Effector memory CD4-positive, alpha-beta T cell (primary cell): ENCODE results near the gene ELANE.

Experiments used
- DNase-seq, 3 donors: peaks; one replicate each; pipeline ENCODE4 v3.0.0-alpha.2; 2020
- H3K27ac ChIP-seq: 2 replicates; pipeline ENCODE4 v1.7.0; 2013; ENCODE audit warnings: mild to moderate bottlenecking, low read length, moderate library complexity; ENCODE audit not compliant: insufficient read depth, poor library complexity, severe bottlenecking
- H3K27me3 ChIP-seq: replicated peaks from 2 replicates; pipeline ENCODE4 v1.7.0; 2013; ENCODE audit warnings: mild to moderate bottlenecking, low read length; ENCODE audit not compliant: insufficient read depth, control insufficient read depth, poor library complexity, severe bottlenecking
- H3K36me3 ChIP-seq: 2 replicates; pipeline ENCODE4 v1.7.0; 2013; ENCODE audit warnings: mild to moderate bottlenecking, low read length, moderate library complexity; ENCODE audit not compliant: control insufficient read depth, insufficient read depth
- H3K4me1 ChIP-seq: 2 replicates; pipeline ENCODE4 v1.7.0; 2013; ENCODE audit warnings: low read length, mild to moderate bottlenecking; ENCODE audit not compliant: control insufficient read depth, insufficient read depth, poor library complexity, severe bottlenecking
- H3K4me3 ChIP-seq: 2 replicates; pipeline ENCODE4 v1.7.0; 2013; ENCODE audit warnings: low read length, low read depth, mild to moderate bottlenecking; ENCODE audit not compliant: insufficient read depth, poor library complexity, severe bottlenecking
- H3K9me3 ChIP-seq: 2 replicates; pipeline ENCODE4 v1.7.0; 2013; ENCODE audit warnings: mild to moderate bottlenecking, low read length, moderate library complexity; ENCODE audit not compliant: control insufficient read depth

The ELANE gene

GRCh38 chr19:807627-808422 is 44.3 kb upstream of the ELANE start:
- H3K4me1 ChIP-seq: peaks cover 9% of the 10 kb centered on the region
- H3K27me3 ChIP-seq: no peaks in the 10 kb centered on the region
- H3K27ac ChIP-seq: no peak overlapping the region
- DNase-seq: no peak
- H3K9me3 ChIP-seq: no peaks in the 10 kb centered on the region
- H3K4me3 ChIP-seq: no peak overlapping the region
- peaks cover 89% of the 10 kb centered on the region for H3K36me3 ChIP-seq

- Histone ChIP-seq H3K4me3 (no peak overlapping the region), H3K27ac (no peak overlapping the region), H3K9me3 (no peaks in the 10 kb centered on the region), H3K27me3 (no peaks in the 10 kb centered on the region), H3K36me3 (peaks cover 86% of the 10 kb centered on the region), H3K4me1 (peaks cover 4% of the 10 kb centered on the region)
- no peak for DNase-seq
Observed at GRCh38 chr19:808423-808775, 43.7 kb upstream of the ELANE start.

GRCh38 chr19:810077-810855 is 41.8 kb upstream of the ELANE start:
- no peaks in the 10 kb centered on the region for H3K27me3 ChIP-seq
- H3K36me3 ChIP-seq: peaks cover 68% of the 10 kb centered on the region
- H3K4me3 ChIP-seq: no peak overlapping the region
- H3K27ac ChIP-seq: no peak overlapping the region
- H3K9me3 ChIP-seq: no peaks in the 10 kb centered on the region
- no peak for DNase-seq
- H3K4me1 ChIP-seq: no peaks in the 10 kb centered on the region

GRCh38 chr19:810883-811489 is 41.1 kb upstream of the ELANE start:
- peaks cover 62% of the 10 kb centered on the region for H3K36me3 ChIP-seq
- H3K4me3 ChIP-seq: no peak overlapping the region
- H3K9me3 ChIP-seq: no peaks in the 10 kb centered on the region
- no peaks in the 10 kb centered on the region for H3K4me1 ChIP-seq
- no peak overlapping the region for H3K27ac ChIP-seq
- no peaks in the 10 kb centered on the region for H3K27me3 ChIP-seq
- no peak for DNase-seq

GRCh38 chr19:811506-812048 is 40.5 kb upstream of the ELANE start:
- no peaks in the 10 kb centered on the region for H3K27me3 ChIP-seq
- no peaks in the 10 kb centered on the region for H3K9me3 ChIP-seq
- H3K36me3 ChIP-seq: peaks cover 56% of the 10 kb centered on the region
- no peak overlapping the region for H3K27ac ChIP-seq
- DNase-seq: no peak
- no peaks in the 10 kb centered on the region for H3K4me1 ChIP-seq
- H3K4me3 ChIP-seq: no peak overlapping the region

- no peaks in the 10 kb centered on the region for H3K9me3 ChIP-seq
- no peak overlapping the region for H3K27ac ChIP-seq
- H3K27me3 ChIP-seq: no peaks in the 10 kb centered on the region
- DNase-seq: no peak
- H3K36me3 ChIP-seq: peaks cover 49% of the 10 kb centered on the region
- H3K4me3 ChIP-seq: no peak overlapping the region
- no peaks in the 10 kb centered on the region for H3K4me1 ChIP-seq
Observed at GRCh38 chr19:812049-812746, 39.9 kb upstream of the ELANE start.

- Histone ChIP-seq H3K36me3 (peaks cover 44% of the 10 kb centered on the region), H3K9me3 (no peaks in the 10 kb centered on the region), H3K4me1 (no peaks in the 10 kb centered on the region), H3K4me3 (no peak overlapping the region), H3K27me3 (no peaks in the 10 kb centered on the region), H3K27ac (no peak overlapping the region)
- no peak for DNase-seq
Observed at GRCh38 chr19:812747-813218, 39.3 kb upstream of the ELANE start.

GRCh38 chr19:813219-814151 is 38.6 kb upstream of the ELANE start:
- Histone ChIP-seq H3K27me3 (no peaks in the 10 kb centered on the region), H3K4me1 (no peaks in the 10 kb centered on the region), H3K27ac (no peak overlapping the region), H3K36me3 (peaks cover 37% of the 10 kb centered on the region), H3K4me3 (no peak overlapping the region), H3K9me3 (no peaks in the 10 kb centered on the region)
- no peak for DNase-seq
